Esophagus squamous epithelium (tissue), 5 donors: Measurements from ENCODE around the gene SAGE1. TPM values are rescaled to one million over a fixed set of nuclear protein-coding genes. Genes with fewer than 3 reads are reported as not detected.

Source experiments
- DNase-seq: peaks from one replicate; lab custom pipeline; 2025; lab: John Stamatoyannopoulos, UW
- H3K27ac ChIP-seq, 4 donors: fragments of 200-600 bp; sonication (generic); one replicate each; pipeline ENCODE4 v1.5.1; 2016 to 2019; ENCODE audit warnings: mild to moderate bottlenecking in 1 of 4
- H3K27me3 ChIP-seq, 4 donors: fragments of 200-600 bp; sonication (generic); 1 replicate in 3 of 4; 2 replicates in 1 of 4; pipeline versions ENCODE4 v1.5.1 to v1.6.0; 2017 to 2021; ENCODE audit warnings: antibody characterized with exemption in 1 of 4
- H3K36me3 ChIP-seq, 3 donors: fragments of 200-600 bp; sonication (generic); one replicate each; pipeline ENCODE4 v1.5.1; 2016 to 2019
- H3K4me1 ChIP-seq, 3 donors: fragments of 200-600 bp; sonication (generic); one replicate each; pipeline ENCODE4 v1.5.1; 2017 to 2019
- H3K4me3 ChIP-seq, 4 donors: fragments of 200-600 bp; sonication (generic); 1 replicate in 3 of 4; 2 replicates in 1 of 4; pipeline ENCODE4 v1.5.1; 2016 to 2019; ENCODE audit warnings: mild to moderate bottlenecking in 2 of 4, moderate library complexity in 1 of 4
- H3K9me3 ChIP-seq, 3 donors: fragments of 200-600 bp; sonication (generic); one replicate each; pipeline ENCODE4 v1.5.1; 2016 to 2019
- CTCF ChIP-seq, 6 experiments: fragments of 450-650 bp in 4 of 6; fragments of 200-600 bp in 2 of 6; sonication (generic) in 2 of 6; IDR thresholded peaks; one replicate each; pipeline ENCODE4 v1.5.1; 2016 to 2019; ENCODE audit warnings: antibody characterized with exemption in 6 of 6, mild to moderate bottlenecking in 4 of 6, moderate library complexity in 4 of 6
- POLR2A ChIP-seq, 4 donors: fragments of 450-650 bp; IDR thresholded peaks; one replicate each; pipeline ENCODE4 v1.6.1; 2017; ENCODE audit warnings: antibody characterized with exemption in 4 of 4, mild to moderate bottlenecking in 4 of 4, moderate library complexity in 3 of 4
- WGBS, 2 donors: methylation state at CpG; one replicate each; pipeline ENCODE4 v1.1.5; 2018; 5-methylcytosine and 5-hydroxymethylcytosine counted together
- intact Hi-C: fragments of 100-400 bp; cut with DNase I; formaldehyde crosslinking; loops from one replicate; pipeline ENCODE4 v1.15.0; 2022
- total RNA-seq, 4 donors: library from RNA; depleted of rRNA; stranded (reverse); fragments of >200 nt; gene quantifications; one replicate each; pipeline ENCODE4 v1.1.0, GENCODE V29; 2016
- donor health status: DM: yes; HTN: yes; CAD: no.

The SAGE1 gene
- total RNA-seq, 4 donors from 2014 or later, result not detected

DNA sequence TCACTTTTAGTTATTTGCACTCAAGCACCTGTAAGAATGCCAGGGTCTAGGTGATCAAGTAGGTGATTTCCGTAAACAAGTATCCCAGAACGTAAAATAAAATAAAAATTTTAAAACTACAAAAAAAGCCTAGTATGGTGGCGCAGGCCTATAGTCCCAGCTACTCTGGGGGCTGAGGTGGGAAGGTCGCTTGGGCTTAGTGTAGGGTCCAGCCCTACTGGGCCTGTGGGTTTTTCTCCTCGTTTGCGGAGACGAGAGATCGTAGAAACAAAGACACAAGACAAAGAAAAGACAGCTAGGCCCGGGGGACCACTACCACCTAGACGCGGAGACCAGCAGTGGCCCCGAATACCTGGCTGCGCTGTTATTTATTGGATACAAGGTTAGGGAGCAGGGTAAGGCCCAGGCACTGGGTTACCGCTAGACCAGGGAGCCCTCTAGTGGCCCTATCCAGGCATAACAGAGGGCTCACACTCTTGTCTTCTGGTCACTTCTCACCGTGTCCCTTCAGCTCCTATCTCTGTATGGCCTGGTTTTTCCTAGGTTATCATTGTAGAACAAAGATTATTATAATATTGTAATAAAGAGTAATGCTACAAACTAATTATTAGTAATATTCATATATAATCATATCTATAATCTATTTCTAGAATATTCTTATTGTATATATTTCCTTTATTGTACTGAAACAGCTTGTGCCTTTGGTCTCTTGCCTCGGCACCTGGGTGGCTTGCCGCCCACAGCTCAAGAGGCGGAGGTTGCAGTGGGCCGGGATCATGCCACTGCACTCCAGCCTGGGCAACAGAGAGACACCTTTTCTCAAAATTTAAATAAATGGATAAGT lies 38.4 kb downstream of the SAGE1 start:
- no peaks in the 10 kb centered on the region for H3K27me3 ChIP-seq
- H3K9me3 ChIP-seq, result no peaks in the 10 kb centered on the region
- no peaks in the 10 kb centered on the region for H3K36me3 ChIP-seq
- WGBS, 2 donors, result 38 to 60% methylated on average over 5 to 19 of the region's 19 CpGs
- TF ChIP-seq CTCF (IDR thresholded peaks at IDR 0.05) (peak; percentile 19 to 59 (median 52)), POLR2A (IDR thresholded peaks at IDR 0.05) (no peak)
- no peaks in the 10 kb centered on the region for H3K4me1 ChIP-seq
- DNase-seq, result no peak
- no peak overlapping the region for H3K4me3 ChIP-seq
- no peak overlapping the region for H3K27ac ChIP-seq
- intact Hi-C loops, result no loop called here

DNA sequence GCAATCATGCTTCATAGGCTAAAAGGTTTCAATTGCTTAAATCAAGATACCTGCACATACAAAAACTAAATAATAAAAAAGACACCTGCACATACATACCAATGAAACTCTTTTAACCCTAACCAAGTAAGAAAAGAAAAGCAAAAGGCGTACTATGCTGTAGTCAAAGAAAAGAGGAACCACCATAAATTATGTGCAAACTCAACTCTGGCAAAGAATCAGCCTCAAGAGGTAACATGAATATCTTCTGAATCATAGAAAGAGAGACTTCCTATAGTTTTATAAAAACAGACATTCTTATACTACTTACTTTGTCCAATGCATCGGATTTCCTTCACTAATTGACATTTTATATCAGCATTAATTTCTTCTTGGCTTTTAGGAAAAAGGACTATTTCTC lies 51.0 kb downstream of the SAGE1 start:
- TF ChIP-seq POLR2A (IDR thresholded peaks at IDR 0.05) (no peak), CTCF (IDR thresholded peaks at IDR 0.05) (no peak)
- H3K4me1 ChIP-seq, result no peaks in the 10 kb centered on the region
- H3K9me3 ChIP-seq, result peaks cover 0 to 6% (median 0%) of the 10 kb centered on the region in 3 donors
- H3K36me3 ChIP-seq, result no peaks in the 10 kb centered on the region
- H3K27me3 ChIP-seq, result no peaks in the 10 kb centered on the region
- no peak overlapping the region for H3K4me3 ChIP-seq
- WGBS, 2 donors, result 60 to 90% methylated on average over 2 of the region's 2 CpGs
- no peak overlapping the region for H3K27ac ChIP-seq
- intact Hi-C loops, result no loop called here
- no peak for DNase-seq

DNA sequence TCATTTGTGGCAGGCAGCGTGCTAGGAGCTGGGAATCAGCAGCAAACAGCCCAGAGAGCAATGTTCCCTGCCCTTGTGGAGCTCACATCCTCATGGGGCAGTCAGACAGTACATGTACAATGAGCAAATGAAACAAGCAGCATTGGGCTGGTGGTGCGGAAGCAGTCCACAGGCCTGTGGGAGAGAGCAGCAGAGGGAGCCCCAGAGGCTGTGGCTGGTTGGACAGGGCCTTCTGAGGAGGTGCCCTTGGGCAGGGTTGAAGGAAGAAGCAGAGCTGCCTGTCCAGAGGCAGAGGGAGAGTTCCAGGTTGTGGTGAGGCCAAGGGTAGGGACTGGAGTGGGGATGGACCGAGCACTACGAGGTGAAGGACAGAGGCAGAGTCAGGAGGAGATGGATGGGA lies 57.8 kb downstream of the SAGE1 start:
- no peak for DNase-seq
- 58 to 81% methylated on average over 2 to 4 of the region's 4 CpGs for WGBS, 2 donors
- intact Hi-C loops, result no loop called here

More for the DNA sequence above, 57.8 kb downstream of the SAGE1 start:
- H3K36me3 ChIP-seq, result no peaks in the 10 kb centered on the region
- H3K9me3 ChIP-seq, result no peaks in the 10 kb centered on the region
- no peak overlapping the region for H3K27ac ChIP-seq
- H3K27me3 ChIP-seq, result no peaks in the 10 kb centered on the region
- TF ChIP-seq POLR2A (IDR thresholded peaks at IDR 0.05) (no peak), CTCF (IDR thresholded peaks at IDR 0.05) (no peak)
- H3K4me3 ChIP-seq, result no peak overlapping the region
- H3K4me1 ChIP-seq, result no peaks in the 10 kb centered on the region

Other genes with a start within 250 kb of the SAGE1 start
- not detected for gene CT45A1, start 180.1 kb upstream of the SAGE1 start, total RNA-seq
- gene CT45A3, start 125.5 kb upstream of the SAGE1 start, total RNA-seq, result not detected
- not detected for gene CT45A5, start 108.2 kb upstream of the SAGE1 start, total RNA-seq
- gene CT45A6, start 90.9 kb upstream of the SAGE1 start, total RNA-seq, result not detected
- not detected for gene CT45A2, start 73.7 kb upstream of the SAGE1 start, total RNA-seq
- not detected for gene CT45A7, start 56.4 kb upstream of the SAGE1 start, total RNA-seq
- gene CT45A8, start 39.2 kb upstream of the SAGE1 start, total RNA-seq, result not detected
- gene CT45A9, start 21.9 kb upstream of the SAGE1 start, total RNA-seq, result not detected
- gene CT45A10, start 272 bp upstream of the SAGE1 start, total RNA-seq, result not detected
- 10 to 100 TPM; 10.6 to 24.0 (median 18.2) TPM for gene MMGT1, start 80.3 kb downstream of the SAGE1 start, total RNA-seq
- gene SLC9A6, start 91.7 kb downstream of the SAGE1 start, total RNA-seq, result 10 to 100 TPM; 12.8 to 22.0 (median 13.1) TPM